Common myeloid progenitor, CD34-positive (primary cell): Measurements from ENCODE around the gene ALDH3B1. TPM values are rescaled to one million over a fixed set of nuclear protein-coding genes. Genes with fewer than 3 reads are reported as not detected.
"Not testable (repeated sequence)": the region's sequence is repeated elsewhere in the genome, so short reads cannot be mapped to it uniquely, and the experiment has no call there.

Experiments used
- CTCF ChIA-PET: fragments of 350-600 bp; sonication (Branson Sonifier 250); formaldehyde crosslinking; loops from one replicate; lab custom pipeline; 2021; ENCODE audit warnings: antibody characterized with exemption; lab: Charles Lee
- POLR2A ChIA-PET: fragments of 350-600 bp; sonication (Branson Sonifier 250); formaldehyde crosslinking; loops from one replicate; lab custom pipeline; 2021; ENCODE audit warnings: antibody characterized with exemption; lab: Charles Lee
- DNase-seq, 3 donors: peaks; one replicate each; pipeline versions ENCODE4 v3.0.0 to v3.0.0-alpha.2; 2013
- H3K27ac ChIP-seq, 2 experiments: 1 replicate in 1 of 2; 2 replicates in 1 of 2; pipeline ENCODE4 v1.7.0; 2013; ENCODE audit warnings: inconsistent platforms in 2 of 2, low read length in 2 of 2, mild to moderate bottlenecking in 2 of 2, low read depth in 1 of 2, moderate library complexity in 1 of 2; ENCODE audit not compliant: severe bottlenecking in 2 of 2, insufficient read depth in 1 of 2, poor library complexity in 1 of 2
- H3K27me3 ChIP-seq, 5 experiments: replicated peaks in 2 of 5; 1 replicate in 3 of 5; 2 replicates in 2 of 5; pipeline versions ENCODE4 v1.6.1 to v1.7.0; 2013; ENCODE audit warnings: low read length in 4 of 5, mild to moderate bottlenecking in 2 of 5, moderate library complexity in 2 of 5, inconsistent platforms in 1 of 5; ENCODE audit not compliant: insufficient read depth in 5 of 5, control insufficient read depth in 4 of 5
- H3K36me3 ChIP-seq, 4 experiments: 1 replicate in 2 of 4; 2 replicates in 2 of 4; pipeline versions ENCODE4 v1.6.1 to v1.7.0; 2013; ENCODE audit warnings: low read length in 3 of 4, control low read depth in 1 of 4, mild to moderate bottlenecking in 1 of 4; ENCODE audit not compliant: control insufficient read depth in 4 of 4, insufficient read depth in 4 of 4
- H3K4me1 ChIP-seq, 4 experiments: 1 replicate in 3 of 4; 2 replicates in 1 of 4; pipeline versions ENCODE4 v1.6.1 to v1.7.1; 2013; ENCODE audit warnings: low read length in 3 of 4, mild to moderate bottlenecking in 3 of 4, control low read depth in 1 of 4, inconsistent platforms in 1 of 4, moderate library complexity in 1 of 4; ENCODE audit not compliant: control insufficient read depth in 4 of 4, insufficient read depth in 4 of 4; ENCODE audit errors: control extremely low read depth in 1 of 4
- H3K4me3 ChIP-seq, 7 experiments: 1 replicate in 4 of 7; 2 replicates in 3 of 7; pipeline versions ENCODE4 v1.5.1 to v1.7.0; 2013; ENCODE audit warnings: mild to moderate bottlenecking in 7 of 7, low read length in 6 of 7, moderate library complexity in 6 of 7, inconsistent platforms in 2 of 7, low read depth in 2 of 7, control low read depth in 1 of 7; ENCODE audit not compliant: insufficient read depth in 4 of 7, control insufficient read depth in 1 of 7; ENCODE audit errors: extremely low read depth in 1 of 7
- H3K9me3 ChIP-seq, 5 experiments: 1 replicate in 4 of 5; 2 replicates in 1 of 5; pipeline versions ENCODE4 v1.6.1 to v1.7.1; 2013; ENCODE audit warnings: low read length in 4 of 5, mild to moderate bottlenecking in 2 of 5, inconsistent platforms in 1 of 5, low read depth in 1 of 5, moderate library complexity in 1 of 5; ENCODE audit not compliant: control insufficient read depth in 4 of 5, insufficient read depth in 2 of 5; ENCODE audit errors: control extremely low read depth in 1 of 5
- WGBS: methylation state at CpG from one replicate; pipeline ENCODE4 v1.1.5; 2013; ENCODE audit not compliant: insufficient coverage; 5-methylcytosine and 5-hydroxymethylcytosine counted together
- polyA plus RNA-seq: library from polyadenylated mRNA; unstranded; fragments of 120-200 nt; gene quantifications from one replicate; pipeline ENCODE4 v1.2.1, GENCODE V29; 2013

Gene ALDH3B1, protein sequence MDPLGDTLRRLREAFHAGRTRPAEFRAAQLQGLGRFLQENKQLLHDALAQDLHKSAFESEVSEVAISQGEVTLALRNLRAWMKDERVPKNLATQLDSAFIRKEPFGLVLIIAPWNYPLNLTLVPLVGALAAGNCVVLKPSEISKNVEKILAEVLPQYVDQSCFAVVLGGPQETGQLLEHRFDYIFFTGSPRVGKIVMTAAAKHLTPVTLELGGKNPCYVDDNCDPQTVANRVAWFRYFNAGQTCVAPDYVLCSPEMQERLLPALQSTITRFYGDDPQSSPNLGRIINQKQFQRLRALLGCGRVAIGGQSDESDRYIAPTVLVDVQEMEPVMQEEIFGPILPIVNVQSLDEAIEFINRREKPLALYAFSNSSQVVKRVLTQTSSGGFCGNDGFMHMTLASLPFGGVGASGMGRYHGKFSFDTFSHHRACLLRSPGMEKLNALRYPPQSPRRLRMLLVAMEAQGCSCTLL
- polyA plus RNA-seq = 12.8 TPM

DNA sequence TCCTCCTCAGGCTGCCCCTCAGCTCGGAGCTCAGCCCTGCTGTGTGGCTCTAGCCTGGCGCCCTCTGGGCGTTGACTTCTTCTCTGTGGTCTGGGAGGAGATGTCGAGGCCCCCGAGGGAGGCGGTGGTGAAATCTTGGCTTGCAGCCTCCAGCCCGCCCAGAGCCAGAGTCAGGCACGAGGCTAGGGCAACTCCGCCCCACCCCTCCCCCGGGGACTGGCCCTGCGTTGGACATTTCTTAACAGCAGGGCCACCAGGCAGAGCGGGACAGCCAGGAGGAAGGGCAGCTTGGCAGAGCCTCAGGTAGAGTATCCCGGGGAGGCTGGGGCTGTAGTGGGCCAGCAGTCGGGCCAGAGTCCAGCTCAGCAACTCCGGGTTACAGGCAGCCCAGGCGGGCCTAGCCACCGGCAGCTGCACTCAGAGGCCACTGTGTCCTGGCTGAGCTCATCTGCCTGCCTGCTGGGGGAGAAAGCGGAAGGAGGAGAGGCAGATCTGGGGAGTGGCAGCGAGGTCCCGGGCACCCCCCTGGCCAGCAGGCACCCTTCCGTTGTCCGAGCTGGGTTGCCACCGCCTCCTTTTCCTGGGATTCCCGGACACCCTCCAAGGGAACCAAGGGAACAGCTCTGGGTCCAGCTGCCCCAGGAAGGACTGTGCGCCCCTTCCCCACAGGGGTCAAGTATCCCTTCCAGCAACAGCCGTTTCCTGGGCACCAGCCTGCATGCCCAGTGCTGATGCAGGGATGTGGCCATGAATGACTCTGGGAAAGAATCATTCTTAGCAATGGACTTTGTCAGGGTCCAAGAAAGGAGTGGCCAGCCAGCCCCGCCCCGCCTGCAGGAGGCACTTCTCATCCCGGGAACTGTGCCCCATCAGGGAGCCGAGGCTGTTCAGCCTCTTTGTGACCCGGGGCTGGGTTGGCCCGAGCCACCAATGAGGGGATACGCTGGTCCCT is at the start of gene ALDH3B1:
TSS of gene ALDH3B1 (plus strand) at position 238 of the 952 bp plus-strand sequence. CDS start 4,971 bp downstream, outside the sequence.
- peak; percentile 57 to 84 (median 76) for DNase-seq
- CTCF ChIA-PET = interaction anchor here (1.1 to 4.4 kb wide), 12 partner anchors 9 to 198 kb away, joined by 3 to 25 read pairs (median 6); partner anchors contain the start of genes NDUFS8 and TCIRG1
- H3K4me1 ChIP-seq = peaks cover 0 to 86% (median 69%) of the 10 kb centered on the region in 4 experiments

DNA sequence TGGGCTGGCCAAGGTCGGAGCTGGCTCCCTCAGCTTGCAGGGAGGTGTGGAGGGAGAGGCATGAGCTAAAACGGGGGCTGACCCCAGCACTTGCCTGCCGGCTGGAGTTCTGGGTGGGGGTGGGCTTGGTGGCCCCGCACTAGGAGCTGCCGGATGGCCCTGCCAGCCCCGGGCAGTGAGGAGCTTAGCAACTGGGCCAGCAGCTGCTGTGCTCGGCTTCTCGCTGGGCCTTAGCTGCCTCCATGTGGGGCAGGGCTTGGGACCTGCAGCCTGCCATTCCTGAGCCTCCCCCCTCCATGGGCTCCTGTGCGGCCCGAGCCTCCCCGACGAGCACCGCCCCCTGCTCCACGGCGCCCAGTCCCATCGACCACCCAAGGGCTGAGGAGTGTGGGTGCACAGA is 46.9 kb upstream of the ALDH3B1 start:
- H3K27ac ChIP-seq, H3K4me1 ChIP-seq, POLR2A ChIA-PET, H3K36me3 ChIP-seq, H3K27me3 ChIP-seq, H3K4me3 ChIP-seq, CTCF ChIA-PET, DNase-seq, H3K9me3 ChIP-seq: not testable (repeated sequence)
- WGBS = 97% methylated on average over 9 of the region's 16 CpGs

More for the DNA sequence above, at the start of gene ALDH3B1:
- H3K36me3 ChIP-seq = no peaks in the 10 kb centered on the region
- H3K9me3 ChIP-seq = no peaks in the 10 kb centered on the region
- H3K4me3 ChIP-seq = peak within 1 kb of the TSS in 5 of 7 experiments; percentile 19 to 65 (median 48)
- H3K27ac ChIP-seq = peak within 1 kb of the TSS in 1 of 2 experiments; percentile 63
- no peaks in the 10 kb centered on the region for H3K27me3 ChIP-seq
- POLR2A ChIA-PET = interaction anchor here (1.1 kb wide), 1 partner anchor 9 kb away, joined by 4 read pairs; no protein-coding TSS in a partner anchor
- 39% methylated on average over 30 of the region's 33 CpGs for WGBS

DNA sequence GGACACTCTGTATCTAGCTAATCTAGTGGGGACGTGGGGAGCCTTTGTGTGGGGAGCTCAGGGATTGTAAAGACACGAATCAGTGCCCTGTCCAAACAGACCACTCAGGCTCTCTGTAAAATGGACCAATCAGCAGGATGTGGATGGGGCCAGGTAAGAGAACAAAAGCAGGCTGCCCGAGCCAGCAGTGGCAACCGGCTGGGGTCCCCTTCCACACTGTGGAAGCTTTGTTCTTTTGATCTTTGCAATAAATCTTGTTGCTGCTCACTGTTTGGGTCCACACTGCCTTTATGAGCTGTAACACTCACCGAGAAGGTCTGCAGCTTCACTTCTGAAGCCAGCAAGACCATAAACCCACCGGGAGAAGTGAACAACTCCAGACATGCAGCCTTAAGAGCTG is 46.2 kb upstream of the ALDH3B1 start:
- H3K9me3 ChIP-seq, H3K4me3 ChIP-seq, H3K4me1 ChIP-seq, DNase-seq, H3K27me3 ChIP-seq, H3K36me3 ChIP-seq, CTCF ChIA-PET, H3K27ac ChIP-seq, POLR2A ChIA-PET: not testable (repeated sequence)
- 76% methylated on average over 4 of the region's 6 CpGs for WGBS

GRCh38 chr11:67964746-67965145 is 45.4 kb upstream of the ALDH3B1 start:
- CTCF ChIA-PET, H3K27ac ChIP-seq, H3K36me3 ChIP-seq, H3K4me3 ChIP-seq, H3K4me1 ChIP-seq, DNase-seq, POLR2A ChIA-PET, H3K27me3 ChIP-seq, H3K9me3 ChIP-seq: not testable (repeated sequence)

DNA sequence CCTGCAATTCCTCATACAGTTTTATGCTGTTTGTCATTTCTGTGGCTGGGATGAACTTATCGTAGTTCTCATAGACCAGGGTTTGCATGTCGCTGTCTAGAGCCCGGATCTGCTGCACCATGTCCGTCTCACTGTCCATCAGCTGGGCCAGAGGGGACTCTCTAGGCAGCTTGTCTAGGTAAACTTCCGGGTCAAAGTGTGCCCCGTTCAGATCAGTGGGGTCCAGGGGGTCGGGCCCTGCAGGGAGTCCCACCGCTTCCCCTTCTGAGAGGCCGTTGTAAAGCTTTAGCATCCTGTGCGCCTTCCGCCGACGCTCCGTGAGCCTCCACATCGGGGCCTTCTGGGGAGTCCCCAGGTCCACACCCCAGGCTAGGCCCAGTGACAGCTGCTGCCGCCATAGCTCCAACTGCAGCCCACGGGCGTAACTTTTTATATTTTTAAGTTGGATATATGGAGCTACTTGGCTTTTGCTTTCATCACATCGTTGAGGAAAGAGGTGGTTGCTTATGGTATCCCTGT is 44.2 kb upstream of the ALDH3B1 start:
- H3K4me1 ChIP-seq, H3K9me3 ChIP-seq, POLR2A ChIA-PET, H3K27ac ChIP-seq, H3K36me3 ChIP-seq, H3K27me3 ChIP-seq, H3K4me3 ChIP-seq, DNase-seq: not testable (repeated sequence)
- CTCF ChIA-PET = interaction anchor here (1.0 kb wide), 1 partner anchor 10 kb away, joined by 3 read pairs; no protein-coding TSS in a partner anchor
- WGBS = 95% methylated on average over 14 of the region's 19 CpGs

DNA sequence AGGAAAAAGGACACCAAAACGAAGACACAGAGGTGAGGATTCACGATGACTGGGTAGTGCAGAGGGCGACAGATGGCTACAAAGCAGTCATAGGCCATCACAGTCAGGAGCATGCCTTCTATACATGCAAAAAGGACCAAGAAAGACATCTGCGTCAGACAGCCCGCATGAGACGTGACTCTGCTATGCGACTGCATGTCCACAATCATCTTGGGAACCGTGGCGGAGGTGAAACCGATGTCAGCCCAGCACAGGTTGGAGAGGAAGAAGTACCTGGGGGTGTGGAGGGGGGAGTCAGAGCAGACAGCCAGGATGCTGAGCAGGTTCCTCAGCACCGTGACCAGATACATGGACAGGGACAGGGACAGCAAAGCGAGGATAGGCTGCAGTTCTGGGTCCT is 35.4 kb upstream of the ALDH3B1 start:
- CTCF ChIA-PET, H3K27me3 ChIP-seq, H3K27ac ChIP-seq, H3K4me3 ChIP-seq, H3K9me3 ChIP-seq, POLR2A ChIA-PET, H3K4me1 ChIP-seq, DNase-seq, H3K36me3 ChIP-seq: not testable (repeated sequence)
- WGBS = 98% methylated on average over 8 of the region's 12 CpGs
